Measurements from ENCODE around the gene AGR2. TPM values are rescaled to one million over a fixed set of nuclear protein-coding genes. Genes with fewer than 3 reads are reported as not detected.

Gene AGR2
- total and polyA plus RNA-seq, 10 of the 15 experiments (the other 5 are each of a cell fraction or from before 2014, with no cell fraction given), result 0.67 TPM; not detected in 9

- TF ChIP-seq, protein P1, sequence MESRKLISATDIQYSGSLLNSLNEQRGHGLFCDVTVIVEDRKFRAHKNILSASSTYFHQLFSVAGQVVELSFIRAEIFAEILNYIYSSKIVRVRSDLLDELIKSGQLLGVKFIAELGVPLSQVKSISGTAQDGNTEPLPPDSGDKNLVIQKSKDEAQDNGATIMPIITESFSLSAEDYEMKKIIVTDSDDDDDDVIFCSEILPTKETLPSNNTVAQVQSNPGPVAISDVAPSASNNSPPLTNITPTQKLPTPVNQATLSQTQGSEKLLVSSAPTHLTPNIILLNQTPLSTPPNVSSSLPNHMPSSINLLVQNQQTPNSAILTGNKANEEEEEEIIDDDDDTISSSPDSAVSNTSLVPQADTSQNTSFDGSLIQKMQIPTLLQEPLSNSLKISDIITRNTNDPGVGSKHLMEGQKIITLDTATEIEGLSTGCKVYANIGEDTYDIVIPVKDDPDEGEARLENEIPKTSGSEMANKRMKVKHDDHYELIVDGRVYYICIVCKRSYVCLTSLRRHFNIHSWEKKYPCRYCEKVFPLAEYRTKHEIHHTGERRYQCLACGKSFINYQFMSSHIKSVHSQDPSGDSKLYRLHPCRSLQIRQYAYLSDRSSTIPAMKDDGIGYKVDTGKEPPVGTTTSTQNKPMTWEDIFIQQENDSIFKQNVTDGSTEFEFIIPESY (IDR thresholded peaks at IDR 0.05), result no peak
- TF ChIP-seq HDAC2 (IDR thresholded peaks at IDR 0.05), result no peak
- TF ChIP-seq CBX5 (IDR thresholded peaks at IDR 0.05; ENCODE audit: low read depth), result no peak
- no peak for TF ChIP-seq CTCF (IDR thresholded peaks at IDR 0.05 in 2 of 3, conservative IDR thresholded peaks at IDR 0.05 in 1 of 3; ENCODE audit: control insufficient read depth in 2 of 3, extremely low read depth in 1 of 3, insufficient read depth in 1 of 3, low read depth in 3 of 3, low read length in 3 of 3)
Measured at GRCh38 chr7:16845746-16846145, 40.9 kb upstream of the AGR2 start (continued).

- H2AFZ ChIP-seq (ENCODE audit: control insufficient read depth, low read depth, low read length), result no peak overlapping the region
- SMC1A ChIA-PET (ENCODE audit: uncharacterized antibody, unreplicated experiment), result no interaction called here
- no peak for TF ChIP-seq NRF1 (conservative IDR thresholded peaks at IDR 0.05; ENCODE audit: low read depth, low read length)
- TF ChIP-seq, protein P2, sequence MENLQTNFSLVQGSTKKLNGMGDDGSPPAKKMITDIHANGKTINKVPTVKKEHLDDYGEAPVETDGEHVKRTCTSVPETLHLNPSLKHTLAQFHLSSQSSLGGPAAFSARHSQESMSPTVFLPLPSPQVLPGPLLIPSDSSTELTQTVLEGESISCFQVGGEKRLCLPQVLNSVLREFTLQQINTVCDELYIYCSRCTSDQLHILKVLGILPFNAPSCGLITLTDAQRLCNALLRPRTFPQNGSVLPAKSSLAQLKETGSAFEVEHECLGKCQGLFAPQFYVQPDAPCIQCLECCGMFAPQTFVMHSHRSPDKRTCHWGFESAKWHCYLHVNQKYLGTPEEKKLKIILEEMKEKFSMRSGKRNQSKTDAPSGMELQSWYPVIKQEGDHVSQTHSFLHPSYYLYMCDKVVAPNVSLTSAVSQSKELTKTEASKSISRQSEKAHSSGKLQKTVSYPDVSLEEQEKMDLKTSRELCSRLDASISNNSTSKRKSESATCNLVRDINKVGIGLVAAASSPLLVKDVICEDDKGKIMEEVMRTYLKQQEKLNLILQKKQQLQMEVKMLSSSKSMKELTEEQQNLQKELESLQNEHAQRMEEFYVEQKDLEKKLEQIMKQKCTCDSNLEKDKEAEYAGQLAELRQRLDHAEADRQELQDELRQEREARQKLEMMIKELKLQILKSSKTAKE (IDR thresholded peaks at IDR 0.05; ENCODE audit: low read depth, poor library complexity, severe bottlenecking), result no peak
- no peak for TF ChIP-seq CHD4 (IDR thresholded peaks at IDR 0.05)
- no peak for TF ChIP-seq MYC (IDR thresholded peaks at IDR 0.05; ENCODE audit: insufficient read depth, insufficient read length, insufficient replicate concordance, low read length, severe bottlenecking)
- no peak for TF ChIP-seq IKZF2 (IDR thresholded peaks at IDR 0.05)
- no peak for TF ChIP-seq BHLHE40 (IDR thresholded peaks at IDR 0.05; ENCODE audit: borderline replicate concordance in 1 of 2, low read depth in 2 of 2, low read length in 1 of 2)
- TF ChIP-seq E4F1 (IDR thresholded peaks at IDR 0.05; ENCODE audit: borderline replicate concordance, partially characterized antibody), result no peak
- TF ChIP-seq SUZ12 (IDR thresholded peaks at IDR 0.05; ENCODE audit: unreplicated experiment), result no peak
Measured at GRCh38 chr7:16841681-16842080, 36.9 kb upstream of the AGR2 start.

More at GRCh38 chr7:16841681-16842080, 36.9 kb upstream of the AGR2 start:
- FAIRE-seq (no peak), ATAC-seq (no peak), DNase-seq (ENCODE audit: low read depth, low spot score) (no peak)
- WGBS (ENCODE audit: insufficient coverage, insufficient replicate concordance, low lambda C conversion rate, missing lambda C conversion rate), result 7% methylated on average over 4 of the region's 4 CpGs
- H3K9ac ChIP-seq (ENCODE audit: control insufficient read depth, insufficient read depth, low read length), result no peak overlapping the region
- no peaks in the 10 kb centered on the region for H4K20me1 ChIP-seq (ENCODE audit: control insufficient read depth, insufficient read depth)
- H3K4me1 ChIP-seq (ENCODE audit: control insufficient read depth, insufficient read depth, low read length), result no peaks in the 10 kb centered on the region
- no peak overlapping the region for H3K4me2 ChIP-seq (ENCODE audit: control insufficient read depth, insufficient read depth)
- H3K27me3 ChIP-seq (replicated peaks in 1 of 2; ENCODE audit: control insufficient read depth in 2 of 2, insufficient read depth in 2 of 2, low read length in 1 of 2), result no peaks in the 10 kb centered on the region; a peak in 1 of 4 replicates
- ChIA-PET RAD21 (ENCODE audit: unreplicated experiment) (no interaction called here), CTCF (no interaction called here), POLR2A (no interaction called here)
- H3K9me3 ChIP-seq (replicated peaks; ENCODE audit: control insufficient read depth, insufficient read depth, low read length), result no peaks in the 10 kb centered on the region
- H3K36me3 ChIP-seq (ENCODE audit: control insufficient read depth in 2 of 2, insufficient read depth in 2 of 2, low read length in 1 of 2), result no peaks in the 10 kb centered on the region
- H3K27ac ChIP-seq (ENCODE audit: control insufficient read depth, insufficient read depth), result no peak overlapping the region
- intact Hi-C loops (cut with micrococcal nuclease; ENCODE audit: unreplicated experiment), result no loop called here
- H3K4me3 ChIP-seq, result no peak overlapping the region
- H3K79me2 ChIP-seq (ENCODE audit: control insufficient read depth, insufficient read depth, low read length), result no peaks in the 10 kb centered on the region
- BruUV-seq (replicated peaks), result no TSS peak
- in situ Hi-C loops (cut with MboI), result no loop called here

Data from GM12878 (cell line).